Iris pigment epithelial cell (primary cell): Measurements from ENCODE around the gene ZNF629.
"Not testable (repeated sequence)": the region's sequence is repeated elsewhere in the genome, so short reads cannot be mapped to it uniquely, and the experiment has no call there.

Experiments used
- DNase-seq: peaks from one replicate; pipeline ENCODE4 v3.0.0-alpha.2; 2011; ENCODE audit warnings: low read depth

ZNF629 gene

GRCh38 chr16:30786936-30787612 lies at the start of gene ZNF629:
ZNF629 (minus strand) TSS chr16:30787205; CDS start chr16:30784482, 2,723 bp downstream.
- DNase-seq: peak; percentile 57

DNA sequence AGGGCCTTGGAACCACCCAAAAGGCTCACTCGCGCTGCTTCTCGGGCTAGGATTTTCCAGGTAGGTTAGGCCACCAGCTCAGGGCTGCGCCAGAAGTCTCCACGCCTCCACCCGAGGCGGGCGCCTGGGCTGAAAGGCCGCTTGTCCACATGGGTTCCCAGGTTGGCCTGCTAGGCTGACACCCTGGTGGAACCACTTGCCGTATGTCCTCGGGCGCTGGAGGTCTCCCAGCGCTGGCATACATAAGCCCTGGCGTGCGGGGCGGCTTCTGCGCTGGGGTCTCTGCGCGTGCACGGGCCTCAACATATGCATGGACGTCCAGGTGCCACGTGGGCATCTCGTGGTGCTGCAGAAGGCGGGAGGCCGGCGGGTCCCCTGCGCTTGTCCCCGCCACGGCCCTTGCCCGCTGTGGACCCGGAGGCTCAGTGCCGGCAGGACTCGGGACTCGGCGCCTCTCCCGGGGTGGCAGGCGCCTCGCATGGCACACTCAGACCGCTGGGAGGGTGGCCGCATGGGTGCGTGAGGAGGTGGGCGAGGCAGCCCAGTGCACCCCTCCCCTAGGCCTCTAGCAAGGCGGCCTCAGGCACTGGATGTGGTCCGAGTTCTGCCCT lies 47.2 kb upstream of the ZNF629 start:
- no peak for DNase-seq

DNA sequence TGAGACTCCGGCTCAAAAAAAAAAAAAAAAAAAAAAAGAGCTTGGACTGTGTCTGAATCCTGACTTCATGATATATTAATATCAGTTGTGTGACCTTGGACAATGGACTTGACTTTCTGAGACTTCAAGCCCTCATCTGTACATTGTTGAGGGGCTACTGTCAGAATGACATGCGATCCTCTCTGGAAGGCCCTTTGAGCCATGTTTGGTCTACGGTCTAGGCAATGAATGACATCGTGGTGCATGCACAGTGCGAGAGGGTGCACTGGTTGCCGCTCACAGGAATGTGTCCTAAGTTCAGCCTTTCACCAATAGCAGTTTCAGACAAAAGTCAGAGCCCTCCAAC lies 43.0 kb upstream of the ZNF629 start:
- DNase-seq: no peak

DNA sequence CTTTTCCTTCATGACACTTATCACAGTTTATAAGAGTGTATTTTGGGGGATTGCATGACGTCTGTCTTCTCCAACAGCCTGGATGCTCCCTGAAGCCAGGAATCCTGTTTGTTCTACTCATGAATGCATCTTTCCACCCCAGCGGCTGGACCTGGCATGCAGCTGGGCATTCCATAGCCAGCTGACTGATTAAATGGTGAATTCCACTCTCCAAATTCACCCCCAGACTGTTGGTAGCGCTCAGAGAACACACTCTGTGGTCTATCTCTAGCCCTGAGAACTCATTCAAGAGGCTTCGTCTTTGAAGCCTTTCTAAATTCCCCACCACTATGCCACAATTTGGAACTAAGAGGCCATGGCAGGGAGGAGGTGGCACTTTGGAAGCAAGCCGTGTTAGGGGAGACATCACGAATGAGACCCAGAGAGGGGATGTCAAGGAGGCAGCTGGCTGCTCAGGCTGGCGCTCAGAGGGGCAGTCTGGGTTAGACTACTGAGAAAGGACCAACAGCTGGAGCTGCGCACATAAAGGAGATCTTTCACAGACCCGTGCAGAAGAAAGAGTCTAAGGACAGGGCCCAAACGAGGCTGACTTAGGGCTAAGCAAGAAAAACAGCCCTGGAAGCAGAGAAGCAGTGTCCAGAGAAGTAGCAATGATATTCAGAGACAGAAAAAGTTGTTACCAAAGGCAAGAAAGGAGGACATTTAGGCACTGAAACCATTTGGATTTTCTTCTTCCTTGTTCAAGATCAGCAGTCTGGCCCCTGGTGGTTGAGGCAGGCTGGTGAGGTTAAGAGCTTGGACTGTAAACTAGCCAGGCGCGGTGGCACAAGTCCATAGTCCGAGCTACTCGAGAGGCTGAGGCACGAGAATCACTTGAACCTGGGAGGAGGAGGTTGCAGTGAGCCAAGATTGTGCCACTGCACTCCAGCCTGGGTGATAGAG lies 42.4 kb upstream of the ZNF629 start:
- DNase-seq: no peak

- DNase-seq: no peak
These were observed 34.9 kb upstream of the ZNF629 start for GRCh38 chr16:30821891-30822290.

GRCh38 chr16:30821441-30821840 lies 34.4 kb upstream of the ZNF629 start:
- DNase-seq: not testable (repeated sequence)

DNA sequence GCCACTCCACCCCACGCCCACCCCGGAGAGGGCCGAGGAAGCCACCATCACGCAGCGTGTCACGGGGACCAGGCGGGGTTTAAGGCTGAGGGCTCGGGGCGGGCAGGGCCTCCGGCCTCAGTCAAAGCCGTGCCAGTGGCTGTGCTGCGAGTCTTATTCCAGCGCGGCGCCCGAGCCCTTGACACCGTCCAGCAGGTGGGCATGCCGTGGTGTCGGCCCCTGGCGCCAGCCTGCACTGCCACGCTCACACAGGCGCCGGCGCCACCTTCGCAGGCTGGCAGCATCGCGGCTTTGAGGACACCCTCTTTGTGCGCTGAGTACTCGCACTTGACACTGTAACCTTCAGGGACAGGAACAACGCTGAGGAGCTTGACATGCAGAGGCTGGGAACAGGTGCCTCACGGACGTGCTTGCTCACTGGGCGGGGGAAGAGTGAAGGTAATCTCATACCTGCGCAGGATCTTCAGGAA lies 34.0 kb upstream of the ZNF629 start:
- no peak for DNase-seq

DNA sequence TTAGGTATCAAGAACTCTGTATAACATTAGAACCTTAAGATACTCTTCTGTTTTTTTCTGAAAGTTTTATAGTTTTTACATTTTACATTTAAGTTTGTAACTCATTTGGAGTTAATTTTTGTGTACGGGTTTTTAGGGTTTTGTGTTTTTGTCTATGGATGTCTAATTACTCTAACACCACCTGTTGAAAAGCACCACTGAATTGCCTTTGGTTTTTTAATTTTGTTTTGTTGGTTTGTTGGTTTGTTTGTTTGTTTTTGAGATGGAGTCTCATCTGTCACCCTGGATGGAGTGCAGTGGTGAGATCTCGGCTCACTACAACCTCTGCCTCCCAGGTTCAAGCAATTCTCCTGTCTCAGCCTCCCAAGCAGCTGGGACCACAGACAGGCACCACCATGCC lies 29.8 kb upstream of the ZNF629 start:
- DNase-seq: no peak

DNA sequence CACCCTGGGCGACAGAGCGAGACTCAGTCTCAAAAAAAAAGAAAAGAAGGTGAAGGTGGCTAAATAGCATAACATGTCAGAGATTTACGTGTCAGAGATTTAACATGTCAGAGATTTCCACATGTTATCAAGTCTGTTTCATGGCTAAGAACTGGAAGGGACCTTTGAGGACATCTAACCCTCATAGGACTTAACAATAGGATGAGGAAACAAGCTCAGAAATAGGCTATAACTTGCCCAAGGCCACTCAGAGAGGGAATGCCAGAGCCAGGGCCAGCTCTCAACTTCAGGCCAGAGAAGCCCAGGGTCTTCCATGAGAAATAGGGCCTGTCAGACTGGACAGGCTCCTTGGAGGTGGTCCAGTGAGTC lies 26.8 kb upstream of the ZNF629 start:
- no peak for DNase-seq

- DNase-seq: not testable (repeated sequence)
These were observed 22.7 kb upstream of the ZNF629 start for GRCh38 chr16:30809675-30810074.

DNA sequence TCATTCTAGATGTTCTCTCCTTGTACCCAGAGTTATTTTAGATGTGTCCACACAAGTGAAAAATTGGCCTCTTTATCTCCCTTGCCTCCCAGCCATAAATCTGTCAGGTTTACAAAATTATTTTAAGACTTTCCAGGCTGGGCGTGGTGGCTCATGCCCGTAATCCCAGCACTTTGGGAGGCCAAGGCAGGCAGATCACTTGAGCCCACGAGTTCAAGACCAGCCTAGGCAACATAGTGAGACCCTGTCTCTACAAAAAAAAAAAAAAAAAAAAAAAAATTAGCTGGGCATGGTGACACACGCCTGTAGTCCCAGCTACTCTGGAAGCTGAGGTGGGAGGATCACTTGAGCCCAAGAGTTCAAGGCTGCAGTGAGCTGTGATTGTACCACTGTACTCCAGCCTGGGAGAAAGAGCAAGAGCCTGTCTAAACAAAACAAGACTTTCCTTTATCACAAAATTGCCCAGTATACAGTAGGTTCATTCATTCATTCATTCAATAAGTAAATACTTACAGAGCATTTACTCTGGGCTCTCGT lies 22.0 kb upstream of the ZNF629 start:
- DNase-seq: not testable (repeated sequence)

DNA sequence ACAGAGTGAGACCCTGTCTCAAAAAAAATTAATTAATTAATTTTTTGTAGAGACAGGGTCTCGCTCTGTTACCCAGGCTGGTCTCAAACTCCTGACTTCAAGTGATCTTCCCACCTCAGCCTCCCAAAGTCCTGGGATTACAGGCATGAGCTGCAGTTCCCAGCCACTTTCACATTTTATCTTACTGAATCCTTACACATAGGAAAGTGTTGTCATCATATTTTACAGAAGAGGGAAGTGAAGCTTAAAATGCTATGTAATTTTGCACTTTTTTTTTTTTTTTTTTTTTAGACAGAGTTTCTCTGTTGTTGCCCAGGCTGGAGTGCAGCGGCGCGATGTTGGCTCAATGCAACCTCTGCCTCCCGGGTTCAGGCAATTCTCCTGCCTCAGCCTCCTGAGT lies 21.1 kb upstream of the ZNF629 start:
- no peak for DNase-seq

DNA sequence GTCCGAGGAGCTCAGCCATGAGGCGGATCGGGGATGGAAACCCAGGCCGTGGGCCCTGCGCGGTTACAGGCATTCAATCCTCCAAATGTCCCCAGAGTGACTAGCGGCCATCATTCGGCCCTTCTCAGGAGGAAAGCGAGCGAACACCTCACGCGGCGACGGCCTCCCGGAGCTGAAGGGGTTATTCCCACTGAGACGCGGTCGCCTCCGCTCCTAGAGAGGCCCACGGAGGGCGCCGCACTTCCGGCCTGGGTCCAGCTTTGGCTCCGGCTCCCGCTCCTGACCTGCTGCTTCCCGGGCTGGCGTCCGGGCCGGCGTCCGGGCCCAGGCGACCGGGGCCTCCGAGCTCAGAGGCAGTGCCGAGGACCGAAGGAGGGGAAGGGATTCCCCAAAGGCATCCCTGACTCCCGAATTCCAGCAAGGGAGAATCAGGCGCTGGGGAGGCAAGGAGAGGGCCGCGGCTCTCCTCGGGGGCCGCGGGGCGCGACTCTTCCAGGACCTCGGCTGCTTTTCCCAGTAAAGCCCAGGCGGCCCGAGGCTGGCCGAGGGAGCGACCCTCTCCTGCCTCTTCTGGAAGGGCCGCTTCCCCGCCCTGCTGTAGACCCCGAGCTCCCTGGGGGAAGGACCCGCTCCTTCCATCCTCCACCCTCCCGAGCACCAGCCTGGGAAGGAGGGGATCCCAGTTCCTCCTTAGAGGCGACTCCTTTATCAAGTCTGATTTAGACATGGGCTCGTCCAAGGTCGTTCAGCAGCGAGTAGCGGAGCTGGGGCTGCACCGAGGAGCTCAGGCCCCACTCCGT lies 18.6 kb upstream of the ZNF629 start:
- peak; percentile 75 for DNase-seq

DNA sequence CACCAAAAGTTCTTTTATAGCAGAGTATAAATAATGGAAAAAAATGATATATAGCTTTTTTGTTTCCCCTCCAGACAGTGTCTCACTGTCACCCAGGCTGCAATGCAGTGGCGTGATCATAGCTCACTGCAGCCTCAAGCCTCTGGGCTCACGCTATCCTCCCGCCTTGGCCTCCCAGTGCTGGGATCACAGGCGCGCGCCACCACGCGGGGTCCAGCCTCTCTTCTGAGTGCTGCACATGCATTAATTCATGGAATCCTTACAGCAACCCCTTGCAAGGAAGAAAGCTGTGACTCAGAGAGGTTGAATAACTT lies 18.0 kb upstream of the ZNF629 start:
- no peak for DNase-seq

GRCh38 chr16:30802936-30803335 lies 15.9 kb upstream of the ZNF629 start:
- no peak for DNase-seq

- no peak for DNase-seq
These were observed 10.8 kb upstream of the ZNF629 start for GRCh38 chr16:30797670-30798309.

- no peak for DNase-seq
These were observed 7.6 kb upstream of the ZNF629 start for GRCh38 chr16:30794634-30795033.

GRCh38 chr16:30793508-30794069 lies 6.6 kb upstream of the ZNF629 start:
- DNase-seq: no peak

- DNase-seq: peak; percentile 37
These were observed 791 bp upstream of the ZNF629 start for GRCh38 chr16:30787613-30788378.
